Activated CD8-positive, alpha-beta memory T cell treated with anti-CD3 and anti-CD28 coated beads, Interleukin-2, amount 50 U/mL, for 24 hours (primary cell): Measurements from ENCODE around the gene CNTN5.

Experiments
- DNase-seq: peaks from one replicate; pipeline ENCODE4 v3.0.0-alpha.2; 2020; ENCODE audit errors: extremely low read depth

The CNTN5 gene

GRCh38 chr11:99505831-99506230 is 485.1 kb downstream of the CNTN5 start:
- DNase-seq = no peak

- DNase-seq = no peak
Measured at GRCh38 chr11:99509863-99510262, 489.1 kb downstream of the CNTN5 start.

- no peak for DNase-seq
Measured at GRCh38 chr11:99513368-99513767, 492.6 kb downstream of the CNTN5 start.

- DNase-seq = no peak
Measured at GRCh38 chr11:99519095-99519494, 498.3 kb downstream of the CNTN5 start.

- no peak for DNase-seq
Measured at GRCh38 chr11:99522467-99523173, 501.9 kb downstream of the CNTN5 start.

GRCh38 chr11:99531468-99531867 is 510.7 kb downstream of the CNTN5 start:
- DNase-seq = no peak

GRCh38 chr11:99534812-99535211 is 514.1 kb downstream of the CNTN5 start:
- DNase-seq = no peak

- no peak for DNase-seq
Measured at GRCh38 chr11:99535406-99535805, 514.7 kb downstream of the CNTN5 start.

- DNase-seq = no peak
Measured at GRCh38 chr11:99535819-99536218, 515.1 kb downstream of the CNTN5 start.

GRCh38 chr11:99537681-99538080 is 516.9 kb downstream of the CNTN5 start:
- DNase-seq = no peak

GRCh38 chr11:99545616-99546015 is 524.9 kb downstream of the CNTN5 start:
- no peak for DNase-seq

GRCh38 chr11:99548264-99548663 is 527.5 kb downstream of the CNTN5 start:
- no peak for DNase-seq

GRCh38 chr11:99554232-99554903 is 533.6 kb downstream of the CNTN5 start:
- no peak for DNase-seq

- DNase-seq = no peak
Measured at GRCh38 chr11:99555486-99555885, 534.7 kb downstream of the CNTN5 start.

- DNase-seq = no peak
Measured at GRCh38 chr11:99565333-99565732, 544.6 kb downstream of the CNTN5 start.

GRCh38 chr11:99567334-99567956 is 546.7 kb downstream of the CNTN5 start:
- DNase-seq = no peak

- DNase-seq = no peak
Measured at GRCh38 chr11:99568808-99569207, 548.1 kb downstream of the CNTN5 start.

- DNase-seq = no peak
Measured at GRCh38 chr11:99571094-99571493, 550.3 kb downstream of the CNTN5 start.

- DNase-seq = no peak
Measured at GRCh38 chr11:99584830-99585229, 564.1 kb downstream of the CNTN5 start.

GRCh38 chr11:99585606-99586005 is 564.9 kb downstream of the CNTN5 start:
- no peak for DNase-seq

- DNase-seq = no peak
Measured at GRCh38 chr11:99589771-99590170, 569.0 kb downstream of the CNTN5 start.

- no peak for DNase-seq
Measured at GRCh38 chr11:99592266-99592665, 571.5 kb downstream of the CNTN5 start.

- no peak for DNase-seq
Measured at GRCh38 chr11:99593197-99593596, 572.4 kb downstream of the CNTN5 start.
